Liver (tissue), 9 donors: ENCODE measurements around the gene RADX. TPM values are rescaled to one million over a fixed set of nuclear protein-coding genes. Genes with fewer than 3 reads are reported as not detected.

Experiments
- DNase-seq: peaks from one replicate; pipeline ENCODE4 v3.0.0-alpha.2; 2017; ENCODE audit warnings: low spot score
- H3K27ac ChIP-seq, 2 donors: one replicate each; pipeline ENCODE4 v1.7.0; 2013; ENCODE audit warnings: inconsistent platforms in 2 of 2, low read length in 2 of 2, control low read depth in 1 of 2, low read depth in 1 of 2, mild to moderate bottlenecking in 1 of 2
- H3K27me3 ChIP-seq, 4 donors: one replicate each; pipeline versions ENCODE4 v1.6.1 to v1.7.0; 2013; ENCODE audit warnings: low read length in 3 of 4, inconsistent platforms in 1 of 4, mild to moderate bottlenecking in 1 of 4, moderate library complexity in 1 of 4; ENCODE audit not compliant: control insufficient read depth in 4 of 4, insufficient read depth in 4 of 4
- H3K36me3 ChIP-seq, 4 donors: one replicate each; pipeline versions ENCODE4 v1.6.1 to v1.7.0; 2013; ENCODE audit warnings: low read length in 3 of 4, mild to moderate bottlenecking in 3 of 4, low read depth in 1 of 4, moderate library complexity in 1 of 4; ENCODE audit not compliant: control insufficient read depth in 4 of 4, insufficient read depth in 3 of 4
- H3K4me1 ChIP-seq, 4 donors: one replicate each; pipeline versions ENCODE4 v1.6.1 to v1.7.0; 2013; ENCODE audit warnings: low read length in 3 of 4, mild to moderate bottlenecking in 3 of 4, moderate library complexity in 1 of 4; ENCODE audit not compliant: control insufficient read depth in 4 of 4, insufficient read depth in 4 of 4
- H3K4me3 ChIP-seq, 3 donors: one replicate each; pipeline versions ENCODE4 v1.6.1 to v1.7.0; 2013; ENCODE audit warnings: low read length in 3 of 3, control low read depth in 1 of 3, low read depth in 1 of 3, mild to moderate bottlenecking in 1 of 3
- H3K9ac ChIP-seq, 2 donors: one replicate each; pipeline ENCODE4 v1.7.0; 2013; ENCODE audit warnings: low read length in 2 of 2, mild to moderate bottlenecking in 2 of 2, moderate library complexity in 2 of 2, control low read depth in 1 of 2, low read depth in 1 of 2
- H3K9me3 ChIP-seq, 4 donors: one replicate each; pipeline versions ENCODE4 v1.6.1 to v1.7.0; 2013; ENCODE audit warnings: low read length in 3 of 4; ENCODE audit not compliant: control insufficient read depth in 4 of 4
- EGR1 ChIP-seq, 2 donors: IDR thresholded peaks; 2 replicates each; pipeline ENCODE4 v1.6.1; 2016 to 2018; ENCODE audit warnings: antibody characterized with exemption in 2 of 2, low read depth in 2 of 2
- FOXA1 ChIP-seq: IDR thresholded peaks from 2 replicates; pipeline ENCODE4 v1.6.1; 2016; ENCODE audit warnings: antibody characterized with exemption
- FOXA2 ChIP-seq: IDR thresholded peaks from 2 replicates; pipeline ENCODE4 v1.6.1; 2016; ENCODE audit warnings: antibody characterized with exemption
- HNF4A ChIP-seq, 2 donors: conservative IDR thresholded peaks; 2 replicates each; pipeline ENCODE4 v1.6.1; 2016; ENCODE audit warnings: antibody characterized with exemption in 2 of 2, mild to moderate bottlenecking in 2 of 2
- HNF4G ChIP-seq: IDR thresholded peaks from 2 replicates; pipeline ENCODE4 v1.6.1; 2016; ENCODE audit warnings: antibody characterized with exemption
- JUND ChIP-seq, 2 donors: IDR thresholded peaks; 2 replicates each; pipeline ENCODE4 v1.6.1; 2016; ENCODE audit warnings: antibody characterized with exemption in 2 of 2
- MAX ChIP-seq: IDR thresholded peaks from 2 replicates; pipeline ENCODE4 v1.6.1; 2016; ENCODE audit warnings: antibody characterized with exemption
- NR2F2 ChIP-seq: IDR thresholded peaks from 2 replicates; pipeline ENCODE4 v1.6.1; 2016; ENCODE audit warnings: antibody characterized with exemption
- RAD21 ChIP-seq, 2 donors: IDR thresholded peaks; 2 replicates each; pipeline ENCODE4 v1.6.1; 2016; ENCODE audit warnings: antibody characterized with exemption in 2 of 2, mild to moderate bottlenecking in 2 of 2
- REST ChIP-seq: IDR thresholded peaks from 2 replicates; pipeline ENCODE4 v1.6.1; 2016; ENCODE audit warnings: antibody characterized with exemption, mild to moderate bottlenecking
- RXRA ChIP-seq, 2 donors: IDR thresholded peaks; 2 replicates each; pipeline ENCODE4 v1.6.1; 2017 to 2018; ENCODE audit warnings: antibody characterized with exemption in 2 of 2, mild to moderate bottlenecking in 1 of 2
- SP1 ChIP-seq: IDR thresholded peaks from 2 replicates; pipeline ENCODE4 v1.6.1; 2018; ENCODE audit warnings: antibody characterized with exemption, mild to moderate bottlenecking
- TAF1 ChIP-seq: conservative IDR thresholded peaks from 2 replicates; pipeline ENCODE4 v1.6.1; 2016; ENCODE audit warnings: antibody characterized with exemption, mild to moderate bottlenecking
- YY1 ChIP-seq: IDR thresholded peaks from 2 replicates; pipeline ENCODE4 v1.6.1; 2016; ENCODE audit warnings: antibody characterized with exemption, mild to moderate bottlenecking
- WGBS: extraction: QIAGEN DNeasy Blood & Tissue Kit; methylation state at CpG from one replicate; pipeline ENCODE4 v1.1.7; 2013; 5-methylcytosine and 5-hydroxymethylcytosine counted together
- polyA plus RNA-seq, 2 donors: library from polyadenylated mRNA; stranded (reverse) in 1 of 2; unstranded in 1 of 2; fragments of 200-250 nt in 1 of 2; fragments of >200 nt in 1 of 2; fragmentation: Nextera tagmentation in 1 of 2; extraction: Ambion mirVana in 1 of 2; gene quantifications; one replicate each; pipeline versions ENCODE4 v1.2.1 to v1.2.3, GENCODE V29; 2013 to 2015
- total RNA-seq, 2 donors: library from RNA; depleted of rRNA; stranded (reverse); fragments of >200 nt; gene quantifications; one replicate each; pipeline ENCODE4 v1.2.3, GENCODE V29; 2014
- TF ChIP-seq, protein P1 (sequence below): IDR thresholded peaks from 2 replicates; pipeline ENCODE4 v1.6.1; 2016; ENCODE audit warnings: antibody characterized with exemption
- TF ChIP-seq, protein P2 (sequence below): IDR thresholded peaks from 2 replicates; pipeline ENCODE4 v1.6.1; 2016; ENCODE audit warnings: antibody characterized with exemption
- TF ChIP-seq, protein P3 (sequence below): fragments of 150-350 bp; IDR thresholded peaks from 2 replicates; pipeline ENCODE4 v1.5.1; 2017; ENCODE audit warnings: improper control_type of control experiment, low read depth, low read length; ENCODE audit not compliant: missing input control
- donor health status: healthy.
- donor health status: healthy.
- donor health status: healthy.
- donor health status: healthy.
- donor health status: healthy.

The RADX gene
- total and polyA plus RNA-seq, 4 donors = 0.46 to 2.3 (median 0.95) TPM

GRCh38 chrX:106710771-106711170, 99.0 kb downstream of the RADX start:
- Histone ChIP-seq H3K4me3 (no peak overlapping the region), H3K9me3 (no peaks in the 10 kb centered on the region), H3K36me3 (no peaks in the 10 kb centered on the region), H3K4me1 (peaks cover 1 to 3% (median 1%) of the 10 kb centered on the region in 4 donors), H3K9ac (no peak overlapping the region), H3K27me3 (no peaks in the 10 kb centered on the region), H3K27ac (no peak overlapping the region)
- DNase-seq = no peak
- TF ChIP-seq, protein P1, sequence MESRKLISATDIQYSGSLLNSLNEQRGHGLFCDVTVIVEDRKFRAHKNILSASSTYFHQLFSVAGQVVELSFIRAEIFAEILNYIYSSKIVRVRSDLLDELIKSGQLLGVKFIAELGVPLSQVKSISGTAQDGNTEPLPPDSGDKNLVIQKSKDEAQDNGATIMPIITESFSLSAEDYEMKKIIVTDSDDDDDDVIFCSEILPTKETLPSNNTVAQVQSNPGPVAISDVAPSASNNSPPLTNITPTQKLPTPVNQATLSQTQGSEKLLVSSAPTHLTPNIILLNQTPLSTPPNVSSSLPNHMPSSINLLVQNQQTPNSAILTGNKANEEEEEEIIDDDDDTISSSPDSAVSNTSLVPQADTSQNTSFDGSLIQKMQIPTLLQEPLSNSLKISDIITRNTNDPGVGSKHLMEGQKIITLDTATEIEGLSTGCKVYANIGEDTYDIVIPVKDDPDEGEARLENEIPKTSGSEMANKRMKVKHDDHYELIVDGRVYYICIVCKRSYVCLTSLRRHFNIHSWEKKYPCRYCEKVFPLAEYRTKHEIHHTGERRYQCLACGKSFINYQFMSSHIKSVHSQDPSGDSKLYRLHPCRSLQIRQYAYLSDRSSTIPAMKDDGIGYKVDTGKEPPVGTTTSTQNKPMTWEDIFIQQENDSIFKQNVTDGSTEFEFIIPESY = no peak
- TF ChIP-seq FOXA2 = no peak
- TF ChIP-seq, protein P2, sequence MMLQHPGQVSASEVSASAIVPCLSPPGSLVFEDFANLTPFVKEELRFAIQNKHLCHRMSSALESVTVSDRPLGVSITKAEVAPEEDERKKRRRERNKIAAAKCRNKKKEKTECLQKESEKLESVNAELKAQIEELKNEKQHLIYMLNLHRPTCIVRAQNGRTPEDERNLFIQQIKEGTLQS = no peak
- no peak for TF ChIP-seq YY1
- TF ChIP-seq RAD21 (IDR thresholded peaks at IDR 0.05) = no peak
- no peak for TF ChIP-seq SP1
- no peak for TF ChIP-seq FOXA1
- TF ChIP-seq, protein P3, sequence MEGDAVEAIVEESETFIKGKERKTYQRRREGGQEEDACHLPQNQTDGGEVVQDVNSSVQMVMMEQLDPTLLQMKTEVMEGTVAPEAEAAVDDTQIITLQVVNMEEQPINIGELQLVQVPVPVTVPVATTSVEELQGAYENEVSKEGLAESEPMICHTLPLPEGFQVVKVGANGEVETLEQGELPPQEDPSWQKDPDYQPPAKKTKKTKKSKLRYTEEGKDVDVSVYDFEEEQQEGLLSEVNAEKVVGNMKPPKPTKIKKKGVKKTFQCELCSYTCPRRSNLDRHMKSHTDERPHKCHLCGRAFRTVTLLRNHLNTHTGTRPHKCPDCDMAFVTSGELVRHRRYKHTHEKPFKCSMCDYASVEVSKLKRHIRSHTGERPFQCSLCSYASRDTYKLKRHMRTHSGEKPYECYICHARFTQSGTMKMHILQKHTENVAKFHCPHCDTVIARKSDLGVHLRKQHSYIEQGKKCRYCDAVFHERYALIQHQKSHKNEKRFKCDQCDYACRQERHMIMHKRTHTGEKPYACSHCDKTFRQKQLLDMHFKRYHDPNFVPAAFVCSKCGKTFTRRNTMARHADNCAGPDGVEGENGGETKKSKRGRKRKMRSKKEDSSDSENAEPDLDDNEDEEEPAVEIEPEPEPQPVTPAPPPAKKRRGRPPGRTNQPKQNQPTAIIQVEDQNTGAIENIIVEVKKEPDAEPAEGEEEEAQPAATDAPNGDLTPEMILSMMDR = no peak
- TF ChIP-seq HNF4A (conservative IDR thresholded peaks at IDR 0.05) = no peak
- no peak for TF ChIP-seq RXRA (IDR thresholded peaks at IDR 0.05)
- no peak for TF ChIP-seq JUND (IDR thresholded peaks at IDR 0.05)
- no peak for TF ChIP-seq TAF1
- TF ChIP-seq REST = no peak
- no peak for TF ChIP-seq MAX
- no peak for TF ChIP-seq EGR1 (IDR thresholded peaks at IDR 0.05; ENCODE audit: low read depth in 2 of 2)
- no peak for TF ChIP-seq NR2F2

DNA sequence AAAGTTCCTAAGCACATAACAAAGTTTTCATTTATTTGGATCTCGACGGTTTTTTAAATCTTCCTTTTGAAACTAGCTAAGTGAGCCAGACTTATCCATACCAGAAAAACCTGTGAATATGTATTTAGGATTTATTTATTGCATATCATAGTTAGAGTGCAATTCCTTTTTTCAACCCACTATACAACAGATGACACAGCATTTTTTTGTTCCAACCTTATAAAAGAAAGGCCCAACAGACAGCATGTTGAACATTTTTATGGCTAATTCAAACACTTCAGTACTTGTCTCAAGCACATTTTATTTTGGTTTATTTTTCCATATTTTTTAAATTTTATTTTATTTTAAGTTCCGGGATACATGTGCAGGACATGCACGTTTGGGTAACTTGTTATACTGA, 99.6 kb downstream of the RADX start:
- Histone ChIP-seq H3K4me3 (no peak overlapping the region), H3K9ac (no peak overlapping the region), H3K4me1 (peaks cover 2 to 5% (median 5%) of the 10 kb centered on the region in 4 donors), H3K27ac (no peak overlapping the region), H3K36me3 (no peaks in the 10 kb centered on the region), H3K27me3 (no peaks in the 10 kb centered on the region), H3K9me3 (no peaks in the 10 kb centered on the region)
- WGBS = 88% methylated on average over 4 of the region's 4 CpGs
- TF ChIP-seq JUND (IDR thresholded peaks at IDR 0.05) (no peak), HNF4A (conservative IDR thresholded peaks at IDR 0.05) (no peak), HNF4G (no peak), RAD21 (IDR thresholded peaks at IDR 0.05) (no peak), RXRA (IDR thresholded peaks at IDR 0.05) (no peak), NR2F2 (no peak), SP1 (no peak)
- TF ChIP-seq, protein P2 = no peak
- DNase-seq = no peak
